K562 (cell line): ENCODE measurements around the gene PRDM15. TPM values are rescaled to one million over a fixed set of nuclear protein-coding genes. Genes with fewer than 3 reads are reported as not detected.

Source experiments
- BCOR ChIP-seq: fragments of 450-650 bp; IDR thresholded peaks from 2 replicates; pipeline ENCODE4 v1.6.1; 2016
- BRF1 ChIP-seq: IDR thresholded peaks from 3 replicates; pipeline ENCODE4 v1.6.1; 2011; ENCODE audit warnings: borderline replicate concordance, mild to moderate bottlenecking; ENCODE audit not compliant: insufficient read length; ENCODE audit errors: extremely low read depth
- ESRRA ChIP-seq: fragments of 450-650 bp; IDR thresholded peaks from 2 replicates; pipeline ENCODE4 v1.6.1; 2014; ENCODE audit warnings: low read depth, mild to moderate bottlenecking, moderate library complexity, borderline replicate concordance
- ESRRB ChIP-seq: fragments of 250-450 bp; sonication (Bioruptor Pico); IDR thresholded peaks from 2 replicates; pipeline ENCODE4 v1.5.0; 2020; ENCODE audit warnings: mild to moderate bottlenecking, moderate library complexity, borderline replicate concordance
- KDM1A ChIP-seq, 2 experiments: fragments of 450-650 bp; IDR thresholded peaks; 2 replicates each; pipeline ENCODE4 v1.6.1; 2016; ENCODE audit warnings: mild to moderate bottlenecking in 2 of 2
- MTA1 ChIP-seq: fragments of 450-650 bp; IDR thresholded peaks from 2 replicates; pipeline ENCODE4 v1.6.1; 2017; ENCODE audit warnings: borderline replicate concordance
- RCOR1 ChIP-seq, 2 experiments: IDR thresholded peaks; 2 replicates each; pipeline ENCODE4 v1.6.1; 2012; ENCODE audit warnings: low read depth in 2 of 2, low read length in 2 of 2, borderline replicate concordance in 1 of 2, improper control_type of control experiment in 1 of 2
- RNF2 ChIP-seq: sonication (generic); IDR thresholded peaks from 2 replicates; pipeline ENCODE4 v1.6.1; 2016
- SMARCE1 ChIP-seq: fragments of 450-650 bp; IDR thresholded peaks from 2 replicates; pipeline ENCODE4 v1.7.1; 2016; ENCODE audit warnings: mild to moderate bottlenecking
- ZNF121 ChIP-seq: sonication (generic); formaldehyde crosslinking; conservative IDR thresholded peaks from 2 replicates; pipeline ENCODE4 v1.8.0; 2022; ENCODE audit warnings: missing genetic modification reagents
- ZNF224 ChIP-seq: sonication (generic); formaldehyde crosslinking; IDR thresholded peaks from 2 replicates; pipeline ENCODE4 v1.8.0; 2022; ENCODE audit warnings: mild to moderate bottlenecking, missing genetic modification reagents
- ZNF584 ChIP-seq: fragments of 200-800 bp; sonication (Bioruptor generic); IDR thresholded peaks from 2 replicates; pipeline ENCODE4 v1.6.1; 2016; ENCODE audit warnings: low read depth, mild to moderate bottlenecking, missing genetic modification characterization, missing compliant biosample characterization
- ZNF644 ChIP-seq: fragments of 200-800 bp; sonication (Bioruptor generic); IDR thresholded peaks from 2 replicates; pipeline ENCODE4 v1.6.1; 2016; ENCODE audit warnings: low read depth, missing genetic modification characterization, missing compliant biosample characterization
- ZNF695 ChIP-seq: fragments of 450-650 bp; formaldehyde crosslinking; IDR thresholded peaks from 2 replicates; pipeline ENCODE4 v1.4.0; 2020; ENCODE audit warnings: mild to moderate bottlenecking, moderate library complexity
- polyA plus RNA-seq, 8 experiments: library from polyadenylated mRNA; depleted of rRNA in 4 of 8; stranded (reverse) in 5 of 8; unstranded in 3 of 8; fragments of >200 nt; fragmentation: Nextera tagmentation in 2 of 8; fragmentation: Illumina TruSeq in 1 of 8; extraction: Ambion mirVana in 2 of 8; extraction: Trizol in 1 of 8; gene quantifications; 2 replicates each; pipeline versions ENCODE4 v1.2.1 to v1.2.3, GENCODE V29; 2011 to 2014; ENCODE audit warnings: inconsistent platforms in 1 of 8, missing spikeins in 1 of 8
- total RNA-seq, 7 experiments: library from RNA; depleted of rRNA in 6 of 7; stranded (reverse); fragments of >200 nt in 6 of 7; fragmentation: Illumina TruSeq in 2 of 7; extraction: Trizol in 2 of 7; gene quantifications; 2 replicates each; pipeline versions ENCODE4 v1.2.1 to v1.2.3, GENCODE V29; 2011 to 2021; ENCODE audit warnings: low replicate concordance in 1 of 7
- TF ChIP-seq, protein P1 (sequence below): fragments of 450-650 bp; IDR thresholded peaks from 2 replicates; pipeline ENCODE4 v1.6.1; 2016; ENCODE audit warnings: low read depth, mild to moderate bottlenecking, moderate library complexity

PRDM15 gene
- total and polyA plus RNA-seq, 9 of the 15 experiments (the other 6 are each of a cell fraction or from before 2014, with no cell fraction given) = 0.93 to 9.2 (median 6.2) TPM

DNA sequence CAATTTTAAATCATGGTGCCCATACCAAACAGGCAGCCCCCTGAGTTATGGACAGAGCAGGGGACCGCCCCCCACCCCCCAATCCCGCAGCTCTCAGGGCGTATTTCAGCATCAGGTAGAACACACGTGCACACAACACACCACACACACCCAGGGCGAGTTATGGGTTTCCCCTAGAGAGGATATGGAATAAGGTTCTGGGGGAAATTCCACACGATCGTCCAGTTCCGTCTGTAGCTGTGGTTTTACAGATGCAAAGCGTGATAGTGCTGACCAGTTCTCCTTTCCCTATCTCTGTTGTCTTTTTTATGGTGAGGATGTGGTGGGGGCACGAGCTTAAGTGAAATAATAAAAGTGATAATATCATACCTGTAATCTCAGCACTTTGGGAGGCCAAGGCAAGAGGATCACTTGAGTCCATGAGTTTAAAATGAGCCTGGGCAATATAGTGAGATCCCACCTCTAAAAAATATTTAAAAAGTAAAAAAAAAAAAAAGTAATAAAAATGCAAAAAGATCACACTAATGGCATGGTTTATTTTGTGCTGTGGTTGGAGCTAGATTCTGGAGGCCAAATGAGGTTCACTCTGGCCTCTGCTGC lies 49.6 kb upstream of the PRDM15 start (continued):
- no peak for TF ChIP-seq ESRRB (CRISPR knock-in tag)
- TF ChIP-seq ZNF121 = peak; percentile 90
- peak; percentile 45; the same call in 1 of the 2 replicates for TF ChIP-seq SMARCE1
- peak in 1 of 2 experiments; percentile 79; a peak in 2 of 4 replicates for TF ChIP-seq RCOR1 (IDR thresholded peaks at IDR 0.05; ENCODE audit: borderline replicate concordance in 1 of 2, low read depth in 2 of 2, low read length in 2 of 2)
- no peak for TF ChIP-seq BRF1
- TF ChIP-seq ESRRA = peak; percentile 80; the same call in 1 of the 2 replicates
- no peak for TF ChIP-seq RNF2
- TF ChIP-seq KDM1A (IDR thresholded peaks at IDR 0.05) = peak; percentile 34 to 36; a peak in 2 of 4 replicates
- TF ChIP-seq, protein P1, sequence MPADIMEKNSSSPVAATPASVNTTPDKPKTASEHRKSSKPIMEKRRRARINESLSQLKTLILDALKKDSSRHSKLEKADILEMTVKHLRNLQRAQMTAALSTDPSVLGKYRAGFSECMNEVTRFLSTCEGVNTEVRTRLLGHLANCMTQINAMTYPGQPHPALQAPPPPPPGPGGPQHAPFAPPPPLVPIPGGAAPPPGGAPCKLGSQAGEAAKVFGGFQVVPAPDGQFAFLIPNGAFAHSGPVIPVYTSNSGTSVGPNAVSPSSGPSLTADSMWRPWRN = peak; percentile 93
- 0 out of 2 replicates have a peak, but pooled peaks have one; percentile 37 for TF ChIP-seq ZNF584 (CRISPR knock-in tag)
- TF ChIP-seq ZNF224 = no peak
- TF ChIP-seq ZNF644 (tag) = 0 out of 2 replicates have a peak, but pooled peaks have one; percentile 25
- peak; percentile 46; the same call in 1 of the 2 replicates for TF ChIP-seq MTA1
- TF ChIP-seq ZNF695 (CRISPR knock-in tag) = no peak
- TF ChIP-seq BCOR = 0 out of 2 replicates have a peak, but pooled peaks have one; percentile 29
